ENCODE data around the gene RAB35. TPM values are rescaled to one million over a fixed set of nuclear protein-coding genes. Genes with fewer than 3 reads are reported as not detected.

RAB35 gene
- total RNA-seq, 4 donors from 2014 or later, result 22.4 to 36.1 (median 25.9) TPM

- no peak for DNase-seq (ENCODE audit: low spot score)
- no peak for TF ChIP-seq CTCF (IDR thresholded peaks at IDR 0.05)
- no peak for ATAC-seq (ENCODE audit: low FRiP score)
These were observed 40.0 kb upstream of the RAB35 start for GRCh38 chr12:120156315-120157259.

GRCh38 chr12:120155072-120155471, 38.5 kb upstream of the RAB35 start:
- ATAC-seq (ENCODE audit: low FRiP score) (no peak), DNase-seq (ENCODE audit: low spot score) (no peak)
- no peak for TF ChIP-seq CTCF (IDR thresholded peaks at IDR 0.05)

GRCh38 chr12:120150919-120151525, 34.5 kb upstream of the RAB35 start:
- DNase-seq (ENCODE audit: low spot score) (no peak), ATAC-seq (ENCODE audit: low FRiP score) (no peak)
- TF ChIP-seq CTCF (IDR thresholded peaks at IDR 0.05), result no peak

- DNase-seq (ENCODE audit: low spot score), result no peak
- no peak for TF ChIP-seq CTCF (IDR thresholded peaks at IDR 0.05)
- ATAC-seq (ENCODE audit: low FRiP score), result no peak
These were observed 31.5 kb upstream of the RAB35 start for GRCh38 chr12:120148011-120148410.

GRCh38 chr12:120145164-120145563, 28.6 kb upstream of the RAB35 start:
- TF ChIP-seq CTCF (IDR thresholded peaks at IDR 0.05), result no peak
- DNase-seq (ENCODE audit: low spot score) (no peak), ATAC-seq (ENCODE audit: low FRiP score) (no peak)

GRCh38 chr12:120144215-120144614, 27.7 kb upstream of the RAB35 start:
- no peak for TF ChIP-seq CTCF (IDR thresholded peaks at IDR 0.05)
- no peak for ATAC-seq (ENCODE audit: low FRiP score)
- DNase-seq (ENCODE audit: low spot score), result no peak
